Cardiac fibroblast (primary cell): Measurements from ENCODE around the gene COL12A1.

ENCODE experiments used
- DNase-seq, 2 donors: peaks; one replicate each; pipeline versions ENCODE4 v3.0.0 to v3.0.0-alpha.2; 2010; ENCODE audit warnings: low read depth in 2 of 2
- H3K4me3 ChIP-seq, 2 donors: replicated peaks in 1 of 2; 1 replicate in 1 of 2; 2 replicates in 1 of 2; pipeline ENCODE4 v1.5.1; 2011; ENCODE audit warnings: low read depth in 2 of 2, low read length in 2 of 2, mild to moderate bottlenecking in 2 of 2, moderate library complexity in 1 of 2
- CTCF ChIP-seq: IDR thresholded peaks from one replicate; pipeline ENCODE4 v1.5.1; 2011; ENCODE audit warnings: low read depth, mild to moderate bottlenecking, low read length, inconsistent platforms

The COL12A1 gene

DNA sequence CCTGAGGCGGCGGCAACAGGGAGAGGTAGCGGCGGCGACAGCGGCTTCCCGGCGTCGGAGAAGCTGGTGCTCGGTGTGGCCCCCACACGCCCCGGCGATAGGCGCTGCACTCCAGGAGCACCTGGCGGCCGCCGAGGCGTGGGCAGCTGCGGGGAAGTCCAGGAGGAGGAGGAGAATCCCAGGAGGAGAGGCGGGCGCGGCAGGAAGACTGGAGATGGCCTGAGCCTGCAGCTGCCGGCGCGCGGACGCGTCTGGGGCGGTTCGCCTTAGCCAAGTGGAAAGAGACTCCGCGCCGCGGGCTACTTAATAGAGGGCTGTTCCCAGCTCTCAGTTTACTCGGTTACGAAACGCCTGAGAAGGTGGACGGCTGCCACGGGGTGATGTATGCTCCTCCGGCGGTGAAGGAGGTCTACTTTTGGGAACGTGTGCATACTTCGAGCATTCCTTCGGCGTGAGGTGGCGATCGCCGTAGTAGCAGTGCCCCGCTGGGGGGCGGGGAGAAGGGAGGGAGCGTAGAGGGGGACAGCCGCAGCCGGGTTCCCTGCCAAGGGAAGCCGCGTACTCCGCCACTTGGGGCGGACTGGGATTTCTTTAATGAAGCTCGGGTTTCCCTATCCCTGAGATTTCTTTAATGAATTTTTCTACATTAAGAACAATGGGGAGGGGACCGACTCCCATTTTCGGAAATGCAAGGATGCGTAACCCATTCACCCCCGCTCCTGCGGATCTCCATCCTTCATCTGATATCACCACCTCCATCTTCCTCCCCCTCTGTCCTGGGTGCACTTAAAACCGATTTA is at the start of gene COL12A1:
TSS of gene COL12A1 (minus strand) at position 278 of the 800 bp plus-strand sequence. CDS start 3,261 bp downstream, outside the sequence.
- peak within 1 kb of the TSS; percentile 79 to 84 for H3K4me3 ChIP-seq
- TF ChIP-seq CTCF, result no peak
- peak; percentile 99 for DNase-seq

DNA sequence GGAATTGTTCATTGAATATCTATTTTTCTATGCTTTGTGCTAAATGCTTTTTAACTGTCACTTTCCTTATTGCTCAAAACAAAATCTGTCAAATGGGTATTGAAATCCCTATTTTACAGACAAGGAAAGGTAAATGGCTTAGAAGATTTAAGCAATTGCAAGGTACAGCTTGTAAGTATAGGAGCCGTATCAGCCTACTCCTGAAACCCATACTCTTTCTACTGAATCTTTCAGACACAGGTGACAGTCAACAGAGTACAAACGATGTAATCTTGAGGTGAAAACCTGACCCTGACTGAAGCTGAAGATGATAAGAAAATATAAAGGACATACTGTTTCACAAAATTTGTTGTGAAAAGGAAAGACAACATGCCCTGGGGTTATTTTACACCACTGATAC is 44.7 kb upstream of the COL12A1 start:
- H3K4me3 ChIP-seq, result no peak overlapping the region
- DNase-seq, result no peak
- TF ChIP-seq CTCF, result no peak

- DNase-seq, result no peak
- TF ChIP-seq CTCF, result no peak
Measured at GRCh38 chr6:75249837-75250236, 44.0 kb upstream of the COL12A1 start.

GRCh38 chr6:75246386-75246785 is 40.5 kb upstream of the COL12A1 start:
- TF ChIP-seq CTCF, result no peak
- H3K4me3 ChIP-seq, result no peak overlapping the region
- DNase-seq, result no peak

More at GRCh38 chr6:75249837-75250236, 44.0 kb upstream of the COL12A1 start:
- H3K4me3 ChIP-seq, result no peak overlapping the region

DNA sequence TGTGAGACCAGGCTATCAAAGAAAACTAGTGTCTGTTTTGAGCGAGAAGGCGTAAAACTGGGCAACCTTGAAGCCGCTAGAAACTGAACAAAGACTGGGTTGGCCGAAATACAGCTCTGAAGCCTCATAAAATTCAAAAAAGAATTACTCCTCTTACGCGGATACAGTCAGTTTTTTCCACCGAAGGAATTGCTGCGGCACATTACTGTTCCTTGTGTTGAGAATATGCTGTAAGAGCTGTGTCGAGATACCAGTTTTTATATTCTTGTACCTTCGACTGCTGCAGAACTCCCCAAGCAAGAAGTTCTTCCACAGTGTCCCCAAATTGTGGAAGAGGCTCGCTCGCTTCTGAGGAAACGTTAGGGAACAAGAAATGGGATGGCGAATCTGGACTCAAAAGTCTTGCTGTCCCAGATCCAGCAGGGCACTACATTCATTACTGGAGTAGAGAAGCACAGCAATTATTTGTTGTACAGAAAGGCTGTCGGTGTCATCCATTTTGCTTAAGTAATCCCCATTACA is 38.3 kb upstream of the COL12A1 start:
- peak overlapping the region; percentile 42 to 65 for H3K4me3 ChIP-seq
- TF ChIP-seq CTCF, result no peak
- no peak for DNase-seq

DNA sequence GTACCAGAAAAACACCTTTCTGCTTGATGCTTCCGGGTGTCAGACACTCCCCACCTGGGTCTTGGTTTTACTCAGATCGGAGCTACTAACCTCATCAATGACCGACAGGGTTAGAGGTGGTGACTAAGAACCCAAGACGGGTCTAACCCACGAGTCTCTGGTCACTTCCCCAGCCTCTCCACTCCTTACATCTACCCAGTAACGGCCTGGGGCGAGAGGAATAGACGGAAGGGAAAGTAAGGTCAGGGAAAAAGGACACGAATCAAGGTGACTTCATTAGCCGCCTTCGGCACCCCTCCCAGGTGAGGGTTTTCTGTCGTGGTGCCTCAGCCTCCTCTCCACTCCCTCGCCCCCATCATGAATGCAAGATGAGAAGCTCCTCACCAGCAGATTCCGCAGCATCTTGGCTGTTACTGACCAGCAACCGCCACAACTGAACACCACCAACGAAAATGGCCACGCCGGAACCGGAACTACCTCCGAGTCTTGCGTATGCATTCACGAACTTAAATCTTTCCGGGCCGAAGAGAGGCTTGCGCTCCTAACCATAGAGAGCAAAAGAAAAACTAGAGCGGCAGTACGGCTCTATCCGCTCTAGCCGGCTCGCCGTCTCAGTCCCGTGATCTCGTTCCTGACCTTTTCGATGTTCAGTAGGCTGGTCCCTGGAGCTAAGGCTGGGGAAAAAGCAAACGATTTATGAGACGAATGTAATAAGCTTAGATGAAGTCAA is 37.6 kb upstream of the COL12A1 start, which contains the start of gene COX7A2:
TSS of gene COX7A2 (minus strand) at position 469 of the 730 bp plus-strand sequence. CDS start at position 402, 67 bp downstream.
- peak within 1 kb of the TSS; percentile 65 to 73 for H3K4me3 ChIP-seq
- DNase-seq, result peak; percentile 99
- no peak for TF ChIP-seq CTCF
